Lower lobe of right lung (tissue), 2 donors: ENCODE data around the gene RAVER1. TPM values are rescaled to one million over a fixed set of nuclear protein-coding genes. Genes with fewer than 3 reads are reported as not detected.

Experiments used
- ATAC-seq, 2 donors: fragments of 200-7000 bp; cut with Tn5 transposase; one replicate each; pipeline ENCODE4 v1.9.1; 2020 to 2022; ENCODE audit warnings: mild to moderate bottlenecking in 2 of 2, moderate library complexity in 2 of 2
- DNase-seq: peaks from one replicate; pipeline ENCODE4 v3.0.0-alpha.2; 2020
- H3K27ac ChIP-seq: fragments of 200-600 bp; one replicate; pipeline ENCODE4 v1.8.0; 2022
- H3K27me3 ChIP-seq: fragments of 200-600 bp; one replicate; pipeline ENCODE4 v1.8.0; 2022; ENCODE audit warnings: low read depth
- H3K36me3 ChIP-seq: fragments of 200-600 bp; one replicate; pipeline ENCODE4 v1.8.0; 2022; ENCODE audit warnings: mild to moderate bottlenecking
- H3K4me1 ChIP-seq: fragments of 200-600 bp; one replicate; pipeline ENCODE4 v1.8.0; 2022
- H3K4me3 ChIP-seq: fragments of 200-600 bp; one replicate; pipeline ENCODE4 v1.8.0; 2022; ENCODE audit warnings: mild to moderate bottlenecking
- H3K9me3 ChIP-seq: fragments of 200-600 bp; one replicate; pipeline ENCODE4 v1.8.0; 2022
- CTCF ChIP-seq: fragments of 200-600 bp; IDR thresholded peaks from one replicate; pipeline ENCODE4 v1.8.0; 2022; ENCODE audit warnings: antibody characterized with exemption, mild to moderate bottlenecking
- intact Hi-C: fragments of 100-400 bp; cut with DNase I; formaldehyde crosslinking; loops from one replicate; pipeline ENCODE4 v1.11.0; 2022
- total RNA-seq: library from RNA; stranded (reverse); fragmentation: NEBNext Ultra II Directional; extraction: Animal tissue kit (Norgen Biotek cat#: 25700); gene quantifications from one replicate; pipeline ENCODE4 v1.2.1, GENCODE V29; 2021
- donor health status: DM: no; HTN: yes; CAD: no; lungs with severe emphysema.

The RAVER1 gene
- total RNA-seq, 1 donor from 2014 or later, result 29.6 TPM

- no peak for DNase-seq
- TF ChIP-seq CTCF, result no peak
- H3K9me3 ChIP-seq, result no peaks in the 10 kb centered on the region
- no peaks in the 10 kb centered on the region for H3K27me3 ChIP-seq
- H3K4me1 ChIP-seq, result no peaks in the 10 kb centered on the region
- H3K27ac ChIP-seq, result no peak overlapping the region
- ATAC-seq, result peak; percentile 25 to 51
- intact Hi-C loops, result no loop called here
- no peak overlapping the region for H3K4me3 ChIP-seq
- peaks cover 94% of the 10 kb centered on the region for H3K36me3 ChIP-seq
These were observed 20.6 kb upstream of the RAVER1 start for GRCh38 chr19:10353793-10354391.

GRCh38 chr19:10352764-10353671, 19.7 kb upstream of the RAVER1 start:
- Histone ChIP-seq H3K4me3 (no peak overlapping the region), H3K36me3 (peaks cover 86% of the 10 kb centered on the region), H3K27ac (no peak overlapping the region), H3K4me1 (no peaks in the 10 kb centered on the region), H3K27me3 (no peaks in the 10 kb centered on the region), H3K9me3 (no peaks in the 10 kb centered on the region)
- intact Hi-C loops, result no loop called here
- ATAC-seq, result peak; percentile 30 to 31
- TF ChIP-seq CTCF, result no peak
- no peak for DNase-seq

DNA sequence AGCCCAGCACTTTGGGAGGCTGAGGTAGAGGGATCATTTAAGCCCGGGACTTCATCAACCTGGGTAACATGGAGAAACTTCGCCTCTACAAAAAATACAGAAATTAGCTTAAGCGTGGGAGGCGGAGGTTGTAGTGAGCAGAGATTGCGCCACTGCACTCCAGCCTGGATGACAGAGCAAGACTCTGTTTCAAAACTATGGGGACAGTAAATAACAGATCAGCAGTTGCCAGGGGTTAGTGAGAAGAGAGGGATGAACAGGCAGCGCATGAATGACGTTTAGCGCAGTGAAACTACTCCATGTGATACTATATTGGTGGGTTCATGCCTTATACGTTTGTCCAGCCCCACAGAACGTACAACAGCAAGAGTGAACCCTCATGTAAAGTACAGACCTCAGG, 13.2 kb upstream of the RAVER1 start:
- peaks cover 22% of the 10 kb centered on the region for H3K36me3 ChIP-seq
- no peak overlapping the region for H3K4me3 ChIP-seq
- H3K9me3 ChIP-seq, result no peaks in the 10 kb centered on the region
- peaks cover 4% of the 10 kb centered on the region for H3K4me1 ChIP-seq
- TF ChIP-seq CTCF, result no peak
- ATAC-seq (peak; percentile 92 to 93), DNase-seq (peak; percentile 84)
- intact Hi-C loops, result no loop called here
- H3K27me3 ChIP-seq, result no peaks in the 10 kb centered on the region
- peak overlapping the region; percentile 59 for H3K27ac ChIP-seq

GRCh38 chr19:10344780-10345179, 11.5 kb upstream of the RAVER1 start:
- DNase-seq, result no peak
- H3K9me3 ChIP-seq, result no peaks in the 10 kb centered on the region
- H3K4me3 ChIP-seq, result no peak overlapping the region
- ATAC-seq, result no peak
- no peaks in the 10 kb centered on the region for H3K27me3 ChIP-seq
- no peak for TF ChIP-seq CTCF
- peaks cover 5% of the 10 kb centered on the region for H3K36me3 ChIP-seq
- H3K27ac ChIP-seq, result no peak overlapping the region
- intact Hi-C loops, result no loop called here
- H3K4me1 ChIP-seq, result peaks cover 4% of the 10 kb centered on the region

GRCh38 chr19:10343495-10343894, 10.2 kb upstream of the RAVER1 start:
- Histone ChIP-seq H3K4me1 (peaks cover 4% of the 10 kb centered on the region), H3K9me3 (no peaks in the 10 kb centered on the region), H3K4me3 (no peak overlapping the region), H3K36me3 (no peaks in the 10 kb centered on the region), H3K27ac (no peak overlapping the region), H3K27me3 (no peaks in the 10 kb centered on the region)
- TF ChIP-seq CTCF, result no peak
- ATAC-seq (no peak), DNase-seq (no peak)
- intact Hi-C loops, result no loop called here
